ENCODE measurements around the gene PLK3. TPM values are rescaled to one million over a fixed set of nuclear protein-coding genes. Genes with fewer than 3 reads are reported as not detected.

Gene PLK3
- total and polyA plus RNA-seq, 10 of the 15 experiments (the other 5 are each of a cell fraction or from before 2014, with no cell fraction given) = 1.5 to 23.2 (median 12.1) TPM

GRCh38 chr1:44819196-44819607 lies 19.0 kb downstream of the PLK3 start (continued):
- TF ChIP-seq ZNF384 (IDR thresholded peaks at IDR 0.05; ENCODE audit: borderline replicate concordance, low read depth, low read length) (peak; percentile 36; the same call in 1 of the 2 replicates), HDGF (IDR thresholded peaks at IDR 0.05) (no peak), SMAD5 (IDR thresholded peaks at IDR 0.05; ENCODE audit: low read depth) (no peak), RB1 (IDR thresholded peaks at IDR 0.05; ENCODE audit: borderline replicate concordance) (peak; percentile 58; the same call in 1 of the 2 replicates), MTA2 (IDR thresholded peaks at IDR 0.05; ENCODE audit: low read depth) (no peak), CBX3 (IDR thresholded peaks at IDR 0.05; ENCODE audit: borderline replicate concordance, low read depth) (no peak), EZH2 (IDR thresholded peaks at IDR 0.05; ENCODE audit: borderline replicate concordance, control insufficient read depth, low read depth, low read length) (no peak)

GRCh38 chr1:44819608-44820327 lies 19.6 kb downstream of the PLK3 start:
- peak overlapping the region; percentile 100 for H2AFZ ChIP-seq (ENCODE audit: control insufficient read depth, low read depth, low read length)
- FAIRE-seq (peak; percentile 100), ATAC-seq (peak; percentile 96)
- no peak; the same call in 1 of the 2 replicates for TF ChIP-seq EED (IDR thresholded peaks at IDR 0.05; ENCODE audit: low read depth)
- TF ChIP-seq BACH1 (IDR thresholded peaks at IDR 0.05; ENCODE audit: borderline replicate concordance) = peak; percentile 98
- no peak for TF ChIP-seq SMC3 (IDR thresholded peaks at IDR 0.05; ENCODE audit: borderline replicate concordance, low read length)
- TF ChIP-seq ZNF384 (IDR thresholded peaks at IDR 0.05; ENCODE audit: borderline replicate concordance, low read depth, low read length) = no peak
- TF ChIP-seq NR2C2 (IDR thresholded peaks at IDR 0.05; ENCODE audit: borderline replicate concordance, control insufficient read depth, insufficient read length, low read depth) = no peak
- TF ChIP-seq IKZF1 (conservative IDR thresholded peaks at IDR 0.05) = peak; percentile 79
- TF ChIP-seq CEBPZ (IDR thresholded peaks at IDR 0.05; ENCODE audit: low read depth, low read length) = no peak
- TF ChIP-seq PML (IDR thresholded peaks at IDR 0.05; ENCODE audit: low read length) = peak; percentile 100
- TF ChIP-seq GABPA (IDR thresholded peaks at IDR 0.05; ENCODE audit: low read depth) = peak; percentile 64; the same call in 1 of the 2 replicates
- TF ChIP-seq ATF2 (IDR thresholded peaks at IDR 0.05; ENCODE audit: low read length) = peak; percentile 100

More at GRCh38 chr1:44819608-44820327, 19.6 kb downstream of the PLK3 start:
- H3K9me3 ChIP-seq (replicated peaks; ENCODE audit: control insufficient read depth, insufficient read depth, low read length) = no peaks in the 10 kb centered on the region
- peak; percentile 90 for DNase-seq (ENCODE audit: low read depth, low spot score)
- H3K79me2 ChIP-seq (ENCODE audit: control insufficient read depth, insufficient read depth, low read length) = no peaks in the 10 kb centered on the region
- no peaks in the 10 kb centered on the region for H3K36me3 ChIP-seq (ENCODE audit: control insufficient read depth in 2 of 2, insufficient read depth in 2 of 2, low read length in 1 of 2)
- ChIA-PET RAD21 (ENCODE audit: unreplicated experiment) (interaction anchor here (0.5 to 3.5 kb wide), 11 partner anchors 11 to 484 kb away, joined by 3 to 41 read pairs (median 4); partner anchors contain the start of genes BTBD19, PLK3 and UROD), CTCF (interaction anchor here (0.5 to 4.7 kb wide), 16 partner anchors 11 to 192 kb away, joined by 3 to 45 read pairs (median 4); partner anchors contain the start of genes BTBD19, DYNLT4, HECTD3 and PLK3), SMC1A (ENCODE audit: uncharacterized antibody, unreplicated experiment) (interaction anchor here (0.7 to 5.9 kb wide), 11 partner anchors 11 to 485 kb away, joined by 3 to 52 read pairs (median 4); partner anchors contain the start of genes BTBD19, DYNLT4 and PLK3), POLR2A (interaction anchor here (0.6 to 5.9 kb wide), 17 partner anchors 11 to 485 kb away, joined by 3 to 56 read pairs (median 4); partner anchors contain the start of genes BEST4, BTBD19, DYNLT4 and PLK3)
- TSS peak; percentile 100 for BruUV-seq (replicated peaks)
- peak overlapping the region; percentile 36; the same call in 1 of the 2 replicates for H3K4me3 ChIP-seq
- H4K20me1 ChIP-seq (ENCODE audit: control insufficient read depth, insufficient read depth) = no peaks in the 10 kb centered on the region
- WGBS (ENCODE audit: insufficient coverage, insufficient replicate concordance, low lambda C conversion rate, missing lambda C conversion rate) = under 1% methylated on average over 33 of the region's 33 CpGs
- intact Hi-C loops (cut with micrococcal nuclease; ENCODE audit: unreplicated experiment) (loop anchor here (1.0 to 5.0 kb wide), 3 partner anchors 42 to 98 kb away; partner anchors contain the start of gene RPS8), in situ Hi-C loops (cut with MboI) (no loop called here)
- no peaks in the 10 kb centered on the region for H3K27me3 ChIP-seq (replicated peaks in 1 of 2; ENCODE audit: control insufficient read depth in 2 of 2, insufficient read depth in 2 of 2, low read length in 1 of 2)
- H3K4me2 ChIP-seq (ENCODE audit: control insufficient read depth, insufficient read depth) = peak overlapping the region; percentile 96
- peak overlapping the region; percentile 100 for H3K27ac ChIP-seq (ENCODE audit: control insufficient read depth, insufficient read depth)
- peaks cover 6% of the 10 kb centered on the region for H3K4me1 ChIP-seq (ENCODE audit: control insufficient read depth, insufficient read depth, low read length)
- H3K9ac ChIP-seq (ENCODE audit: control insufficient read depth, insufficient read depth, low read length) = peak overlapping the region; percentile 97

Data from GM12878 (cell line).